Measurements from ENCODE around the gene GABRD.

DNA sequence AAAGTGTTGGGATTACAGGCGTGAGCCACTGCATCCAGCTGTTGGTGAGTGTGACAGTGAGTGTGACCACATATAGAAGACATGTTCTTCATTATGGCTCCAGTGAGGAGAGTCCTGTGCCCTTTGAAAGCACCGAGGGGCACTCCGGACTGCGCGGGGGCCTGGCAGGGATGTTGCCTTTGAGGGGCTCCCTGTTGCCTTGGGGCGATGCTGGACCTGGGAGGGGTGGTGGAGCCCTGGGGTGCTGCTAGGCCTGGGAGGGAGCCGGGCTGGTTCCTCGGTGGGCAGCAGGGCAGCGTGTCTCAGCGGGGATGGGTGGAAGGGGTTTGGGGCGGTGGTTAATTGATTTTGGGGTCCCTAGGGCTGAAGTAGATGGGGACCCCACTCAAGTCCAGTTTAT, 41.0 kb upstream of the GABRD start:
- TF ChIP-seq, protein P1, sequence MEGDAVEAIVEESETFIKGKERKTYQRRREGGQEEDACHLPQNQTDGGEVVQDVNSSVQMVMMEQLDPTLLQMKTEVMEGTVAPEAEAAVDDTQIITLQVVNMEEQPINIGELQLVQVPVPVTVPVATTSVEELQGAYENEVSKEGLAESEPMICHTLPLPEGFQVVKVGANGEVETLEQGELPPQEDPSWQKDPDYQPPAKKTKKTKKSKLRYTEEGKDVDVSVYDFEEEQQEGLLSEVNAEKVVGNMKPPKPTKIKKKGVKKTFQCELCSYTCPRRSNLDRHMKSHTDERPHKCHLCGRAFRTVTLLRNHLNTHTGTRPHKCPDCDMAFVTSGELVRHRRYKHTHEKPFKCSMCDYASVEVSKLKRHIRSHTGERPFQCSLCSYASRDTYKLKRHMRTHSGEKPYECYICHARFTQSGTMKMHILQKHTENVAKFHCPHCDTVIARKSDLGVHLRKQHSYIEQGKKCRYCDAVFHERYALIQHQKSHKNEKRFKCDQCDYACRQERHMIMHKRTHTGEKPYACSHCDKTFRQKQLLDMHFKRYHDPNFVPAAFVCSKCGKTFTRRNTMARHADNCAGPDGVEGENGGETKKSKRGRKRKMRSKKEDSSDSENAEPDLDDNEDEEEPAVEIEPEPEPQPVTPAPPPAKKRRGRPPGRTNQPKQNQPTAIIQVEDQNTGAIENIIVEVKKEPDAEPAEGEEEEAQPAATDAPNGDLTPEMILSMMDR (IDR thresholded peaks at IDR 0.05) = no peak
- no peak for TF ChIP-seq POLR2A (IDR thresholded peaks at IDR 0.05)
